ENCODE results near the gene PRR15L.

The PRR15L gene

GRCh38 chr17:47961406-47961805 lies 3.7 kb upstream of the PRR15L start:
- no peak for DNase-seq (ENCODE audit: low read depth)
- TF ChIP-seq CTCF (IDR thresholded peaks at IDR 0.05; ENCODE audit: low read length, missing control alignments), result no peak
- H3K4me3 ChIP-seq (replicated peaks; ENCODE audit: low read depth, low read length), result no peak overlapping the region

- TF ChIP-seq CTCF (IDR thresholded peaks at IDR 0.05; ENCODE audit: low read length, missing control alignments), result no peak
- no peak overlapping the region for H3K4me3 ChIP-seq (replicated peaks; ENCODE audit: low read depth, low read length)
- no peak for DNase-seq (ENCODE audit: low read depth)
Observed at GRCh38 chr17:47959825-47960655, 2.4 kb upstream of the PRR15L start.

GRCh38 chr17:47956791-47957590 lies 692 bp downstream of the PRR15L start:
- TF ChIP-seq CTCF (IDR thresholded peaks at IDR 0.05; ENCODE audit: low read length, missing control alignments), result no peak
- no peak for DNase-seq (ENCODE audit: low read depth)
- no peak overlapping the region for H3K4me3 ChIP-seq (replicated peaks; ENCODE audit: low read depth, low read length)

GRCh38 chr17:47955497-47956461 lies 1.9 kb downstream of the PRR15L start:
- no peak for TF ChIP-seq CTCF (IDR thresholded peaks at IDR 0.05; ENCODE audit: low read length, missing control alignments)
- no peak for DNase-seq (ENCODE audit: low read depth)
- H3K4me3 ChIP-seq (replicated peaks; ENCODE audit: low read depth, low read length), result no peak overlapping the region

- no peak for DNase-seq (ENCODE audit: low read depth)
- H3K4me3 ChIP-seq (replicated peaks; ENCODE audit: low read depth, low read length), result no peak overlapping the region
- TF ChIP-seq CTCF (IDR thresholded peaks at IDR 0.05; ENCODE audit: low read length, missing control alignments), result no peak
Observed at GRCh38 chr17:47953909-47954308, 3.8 kb downstream of the PRR15L start.

- DNase-seq (ENCODE audit: low read depth), result no peak
- no peak for TF ChIP-seq CTCF (IDR thresholded peaks at IDR 0.05; ENCODE audit: low read length, missing control alignments)
- no peak overlapping the region for H3K4me3 ChIP-seq (replicated peaks; ENCODE audit: low read depth, low read length)
Observed at GRCh38 chr17:47952171-47953021, 5.3 kb downstream of the PRR15L start.

All from fibroblast of pulmonary artery (primary cell).